Gastroesophageal sphincter (tissue), 3 donors: ENCODE data around the gene OLA1.
"Not testable (repeated sequence)": the region's sequence is repeated elsewhere in the genome, so short reads cannot be mapped to it uniquely, and the experiment has no call there.

Source experiments
- CTCF ChIP-seq, 4 experiments: fragments of 200-600 bp in 2 of 4; fragments of 450-650 bp in 2 of 4; sonication (generic) in 1 of 4; IDR thresholded peaks; one replicate each; pipeline ENCODE4 v1.5.1; 2017 to 2019; ENCODE audit warnings: antibody characterized with exemption in 4 of 4, mild to moderate bottlenecking in 2 of 4, moderate library complexity in 2 of 4
- POLR2A ChIP-seq, 2 donors: fragments of 450-650 bp; IDR thresholded peaks; one replicate each; pipeline ENCODE4 v1.6.1; 2017; ENCODE audit warnings: antibody characterized with exemption in 2 of 2, mild to moderate bottlenecking in 2 of 2, moderate library complexity in 1 of 2
- POLR2AphosphoS5 ChIP-seq: sonication (generic); formaldehyde crosslinking; IDR thresholded peaks from one replicate; pipeline ENCODE4 v1.6.1; 2017; ENCODE audit warnings: antibody characterized with exemption

GRCh38 chr2:174270263-174270662 lies 21.9 kb upstream of the OLA1 start:
- TF ChIP-seq CTCF (IDR thresholded peaks at IDR 0.05); POLR2A (IDR thresholded peaks at IDR 0.05); POLR2AphosphoS5: not testable (repeated sequence)
